ENCODE results near the gene FOXJ2. TPM values are rescaled to one million over a fixed set of nuclear protein-coding genes. Genes with fewer than 3 reads are reported as not detected.

Gene FOXJ2
- total and polyA plus RNA-seq, 2 donors (not counting 1 experiment from before 2014, with no cell fraction given) = 8.3 TPM

GRCh38 chr12:7985802-7986418 lies 46.6 kb upstream of the FOXJ2 start:
- Histone ChIP-seq H2AFZ (ENCODE audit: low read length) (no peak overlapping the region), H3K27ac (ENCODE audit: insufficient read depth, low read length) (no peak overlapping the region)
- no peak for DNase-seq (ENCODE audit: low read depth in 2 of 2)

DNA sequence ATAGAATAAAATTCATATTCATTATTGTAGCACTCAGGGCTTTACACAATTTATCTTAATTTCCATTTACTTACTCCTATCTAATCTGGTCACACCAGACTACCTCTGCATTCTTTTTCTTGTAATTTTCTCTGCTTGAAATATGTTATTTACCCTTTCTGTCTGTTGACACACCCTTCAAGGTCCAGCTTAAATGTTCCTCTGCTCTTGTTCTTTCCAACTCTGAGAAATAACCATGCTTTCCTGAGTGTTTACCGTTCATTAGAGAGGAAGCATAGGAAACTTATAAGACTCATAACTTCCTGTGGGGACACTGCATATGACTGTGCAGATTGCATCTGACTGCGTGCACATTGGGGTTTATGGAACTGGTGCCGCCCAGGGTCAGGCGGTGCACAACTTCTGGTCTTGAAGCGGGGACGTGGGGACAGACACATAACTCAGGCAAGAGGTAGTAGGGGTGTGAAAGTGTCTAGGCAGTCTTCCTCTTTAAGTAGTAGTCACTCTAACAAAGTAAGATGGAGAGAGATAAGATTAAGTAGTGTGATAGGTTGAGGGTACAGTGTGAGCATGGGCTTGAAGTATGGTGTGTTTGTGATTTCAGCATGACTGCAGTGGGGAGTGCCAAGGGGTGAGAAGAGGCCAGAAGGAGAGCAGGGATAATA lies 42.6 kb upstream of the FOXJ2 start:
- Histone ChIP-seq H2AFZ (ENCODE audit: low read length) (peak overlapping the region; percentile 4), H3K4me2 (ENCODE audit: extremely low read depth, insufficient read depth, low read length) (no peak overlapping the region), H3K36me3 (ENCODE audit: control insufficient read depth, insufficient read depth, low read length) (no peaks in the 10 kb centered on the region), H3K27ac (ENCODE audit: insufficient read depth, low read length) (no peak overlapping the region), H3K79me2 (ENCODE audit: control insufficient read depth, insufficient read depth, low read length) (no peaks in the 10 kb centered on the region), H3K9me3 (ENCODE audit: control insufficient read depth, insufficient read depth, low read depth, low read length) (no peaks in the 10 kb centered on the region), H3K4me1 (ENCODE audit: control insufficient read depth, extremely low read depth, insufficient read depth, low read length) (peaks cover 10% of the 10 kb centered on the region), H3K9ac (ENCODE audit: insufficient read depth, low read length) (no peak overlapping the region), H4K20me1 (ENCODE audit: control insufficient read depth, extremely low read depth, insufficient read depth, low read length) (no peaks in the 10 kb centered on the region), H3K4me3 (replicated peaks in 1 of 4; ENCODE audit: control extremely low read depth in 1 of 4, insufficient read depth in 1 of 4, low read depth in 3 of 4, low read length in 4 of 4) (no peak overlapping the region), H3K27me3 (ENCODE audit: control insufficient read depth, insufficient read depth, low read length) (no peaks in the 10 kb centered on the region)
- no peak for TF ChIP-seq EZH2 (IDR thresholded peaks at IDR 0.05; ENCODE audit: low read length, missing control alignments)
- no peak for TF ChIP-seq CTCF (conservative IDR thresholded peaks at IDR 0.05 in 1 of 2, IDR thresholded peaks at IDR 0.05 in 1 of 2; ENCODE audit: low read depth in 1 of 2, low read length in 2 of 2)
- no peak for DNase-seq (ENCODE audit: low read depth in 2 of 2)

More at GRCh38 chr12:7985802-7986418, 46.6 kb upstream of the FOXJ2 start:
- H3K27me3 ChIP-seq (ENCODE audit: control insufficient read depth, insufficient read depth, low read length) = no peaks in the 10 kb centered on the region
- no peaks in the 10 kb centered on the region for H3K36me3 ChIP-seq (ENCODE audit: control insufficient read depth, insufficient read depth, low read length)
- no peaks in the 10 kb centered on the region for H4K20me1 ChIP-seq (ENCODE audit: control insufficient read depth, extremely low read depth, insufficient read depth, low read length)
- no peak overlapping the region for H3K4me3 ChIP-seq (replicated peaks in 1 of 4; ENCODE audit: control extremely low read depth in 1 of 4, insufficient read depth in 1 of 4, low read depth in 3 of 4, low read length in 4 of 4)
- no peaks in the 10 kb centered on the region for H3K4me1 ChIP-seq (ENCODE audit: control insufficient read depth, extremely low read depth, insufficient read depth, low read length)
- no peak for TF ChIP-seq CTCF (conservative IDR thresholded peaks at IDR 0.05 in 1 of 2, IDR thresholded peaks at IDR 0.05 in 1 of 2; ENCODE audit: low read depth in 1 of 2, low read length in 2 of 2)
- TF ChIP-seq EZH2 (IDR thresholded peaks at IDR 0.05; ENCODE audit: low read length, missing control alignments) = no peak
- H3K4me2 ChIP-seq (ENCODE audit: extremely low read depth, insufficient read depth, low read length) = no peak overlapping the region
- no peaks in the 10 kb centered on the region for H3K79me2 ChIP-seq (ENCODE audit: control insufficient read depth, insufficient read depth, low read length)
- no peak overlapping the region for H3K9ac ChIP-seq (ENCODE audit: insufficient read depth, low read length)
- H3K9me3 ChIP-seq (ENCODE audit: control insufficient read depth, insufficient read depth, low read depth, low read length) = no peaks in the 10 kb centered on the region

- Histone ChIP-seq H3K4me3 (replicated peaks in 1 of 4; ENCODE audit: control extremely low read depth in 1 of 4, insufficient read depth in 1 of 4, low read depth in 3 of 4, low read length in 4 of 4) (no peak overlapping the region), H3K4me2 (ENCODE audit: extremely low read depth, insufficient read depth, low read length) (no peak overlapping the region), H4K20me1 (ENCODE audit: control insufficient read depth, extremely low read depth, insufficient read depth, low read length) (no peaks in the 10 kb centered on the region), H3K9me3 (ENCODE audit: control insufficient read depth, insufficient read depth, low read depth, low read length) (no peaks in the 10 kb centered on the region), H3K4me1 (ENCODE audit: control insufficient read depth, extremely low read depth, insufficient read depth, low read length) (peaks cover 10% of the 10 kb centered on the region), H3K36me3 (ENCODE audit: control insufficient read depth, insufficient read depth, low read length) (no peaks in the 10 kb centered on the region), H3K9ac (ENCODE audit: insufficient read depth, low read length) (no peak overlapping the region), H3K79me2 (ENCODE audit: control insufficient read depth, insufficient read depth, low read length) (no peaks in the 10 kb centered on the region), H3K27ac (ENCODE audit: insufficient read depth, low read length) (no peak overlapping the region), H2AFZ (ENCODE audit: low read length) (no peak overlapping the region), H3K27me3 (ENCODE audit: control insufficient read depth, insufficient read depth, low read length) (no peaks in the 10 kb centered on the region)
- DNase-seq (ENCODE audit: low read depth in 2 of 2) = no peak
- TF ChIP-seq EZH2 (IDR thresholded peaks at IDR 0.05; ENCODE audit: low read length, missing control alignments) (no peak), CTCF (conservative IDR thresholded peaks at IDR 0.05 in 1 of 2, IDR thresholded peaks at IDR 0.05 in 1 of 2; ENCODE audit: low read depth in 1 of 2, low read length in 2 of 2) (no peak)
Measured at GRCh38 chr12:7991535-7991934, 41.0 kb upstream of the FOXJ2 start.

All from fibroblast of lung (primary cell).